Esophagus squamous epithelium (tissue), 5 donors: Measurements from ENCODE around the gene ABHD17A. TPM values are rescaled to one million over a fixed set of nuclear protein-coding genes. Genes with fewer than 3 reads are reported as not detected.

Experiments used
- DNase-seq: peaks from one replicate; lab custom pipeline; 2025; lab: John Stamatoyannopoulos, UW
- H3K27ac ChIP-seq, 4 donors: fragments of 200-600 bp; sonication (generic); one replicate each; pipeline ENCODE4 v1.5.1; 2016 to 2019; ENCODE audit warnings: mild to moderate bottlenecking in 1 of 4
- H3K27me3 ChIP-seq, 4 donors: fragments of 200-600 bp; sonication (generic); 1 replicate in 3 of 4; 2 replicates in 1 of 4; pipeline versions ENCODE4 v1.5.1 to v1.6.0; 2017 to 2021; ENCODE audit warnings: antibody characterized with exemption in 1 of 4
- H3K36me3 ChIP-seq, 3 donors: fragments of 200-600 bp; sonication (generic); one replicate each; pipeline ENCODE4 v1.5.1; 2016 to 2019
- H3K4me1 ChIP-seq, 3 donors: fragments of 200-600 bp; sonication (generic); one replicate each; pipeline ENCODE4 v1.5.1; 2017 to 2019
- H3K4me3 ChIP-seq, 4 donors: fragments of 200-600 bp; sonication (generic); 1 replicate in 3 of 4; 2 replicates in 1 of 4; pipeline ENCODE4 v1.5.1; 2016 to 2019; ENCODE audit warnings: mild to moderate bottlenecking in 2 of 4, moderate library complexity in 1 of 4
- H3K9me3 ChIP-seq, 3 donors: fragments of 200-600 bp; sonication (generic); one replicate each; pipeline ENCODE4 v1.5.1; 2016 to 2019
- CTCF ChIP-seq, 6 experiments: fragments of 450-650 bp in 4 of 6; fragments of 200-600 bp in 2 of 6; sonication (generic) in 2 of 6; IDR thresholded peaks; one replicate each; pipeline ENCODE4 v1.5.1; 2016 to 2019; ENCODE audit warnings: antibody characterized with exemption in 6 of 6, mild to moderate bottlenecking in 4 of 6, moderate library complexity in 4 of 6
- POLR2A ChIP-seq, 4 donors: fragments of 450-650 bp; IDR thresholded peaks; one replicate each; pipeline ENCODE4 v1.6.1; 2017; ENCODE audit warnings: antibody characterized with exemption in 4 of 4, mild to moderate bottlenecking in 4 of 4, moderate library complexity in 3 of 4
- WGBS, 2 donors: methylation state at CpG; one replicate each; pipeline ENCODE4 v1.1.5; 2018; 5-methylcytosine and 5-hydroxymethylcytosine counted together
- intact Hi-C: fragments of 100-400 bp; cut with DNase I; formaldehyde crosslinking; loops from one replicate; pipeline ENCODE4 v1.15.0; 2022
- total RNA-seq, 4 donors: library from RNA; depleted of rRNA; stranded (reverse); fragments of >200 nt; gene quantifications; one replicate each; pipeline ENCODE4 v1.1.0, GENCODE V29; 2016
- donor health status: DM: yes; HTN: yes; CAD: no.

The ABHD17A gene
- total RNA-seq, 4 donors from 2014 or later = 78.4 to 91.7 (median 82.9) TPM

- Histone ChIP-seq H3K27me3 (no peaks in the 10 kb centered on the region), H3K36me3 (peaks cover 0 to 45% (median 0%) of the 10 kb centered on the region in 3 donors), H3K27ac (peak overlapping the region; percentile 93 to 98 (median 96)), H3K4me3 (peak overlapping the region; percentile 69 to 99 (median 96)), H3K4me1 (peaks cover 38 to 60% (median 39%) of the 10 kb centered on the region in 3 donors), H3K9me3 (no peaks in the 10 kb centered on the region)
- TF ChIP-seq POLR2A (IDR thresholded peaks at IDR 0.05) (no peak), CTCF (IDR thresholded peaks at IDR 0.05) (no peak)
- intact Hi-C loops = no loop called here
- 3 to 4% methylated on average over 16 of the region's 16 CpGs for WGBS, 2 donors
- no peak for DNase-seq
These were observed 10.6 kb downstream of the ABHD17A start for GRCh38 chr19:1874554-1875185.

- Histone ChIP-seq H3K27ac (peak overlapping the region; percentile 82 to 97 (median 94)), H3K36me3 (peaks cover 0 to 38% (median 0%) of the 10 kb centered on the region in 3 donors), H3K27me3 (no peaks in the 10 kb centered on the region), H3K9me3 (no peaks in the 10 kb centered on the region), H3K4me1 (peaks cover 38 to 64% (median 39%) of the 10 kb centered on the region in 3 donors), H3K4me3 (peak overlapping the region in 3 of 4 donors; percentile 54 to 96 (median 96))
- DNase-seq = no peak
- intact Hi-C loops = no loop called here
- no peak for TF ChIP-seq CTCF (IDR thresholded peaks at IDR 0.05)
- TF ChIP-seq POLR2A (IDR thresholded peaks at IDR 0.05) = no peak
- 36 to 51% methylated on average over 22 to 23 of the region's 29 CpGs for WGBS, 2 donors
These were observed 11.5 kb downstream of the ABHD17A start for GRCh38 chr19:1873524-1874473.

GRCh38 chr19:1872807-1873523 is 12.3 kb downstream of the ABHD17A start:
- Histone ChIP-seq H3K36me3 (peaks cover 0 to 34% (median 0%) of the 10 kb centered on the region in 3 donors), H3K27me3 (no peaks in the 10 kb centered on the region), H3K4me1 (peaks cover 38 to 66% (median 39%) of the 10 kb centered on the region in 3 donors), H3K9me3 (no peaks in the 10 kb centered on the region), H3K27ac (peak overlapping the region; percentile 82 to 97 (median 94)), H3K4me3 (peak overlapping the region in 3 of 4 donors; percentile 54 to 96 (median 96))
- TF ChIP-seq CTCF (IDR thresholded peaks at IDR 0.05) (no peak), POLR2A (IDR thresholded peaks at IDR 0.05) (no peak)
- WGBS, 2 donors = 80% methylated on average over 1 of the region's 25 CpGs; no CpG with 5 or more reads in 1 of the 2 donors
- intact Hi-C loops = no loop called here
- no peak for DNase-seq

- Histone ChIP-seq H3K36me3 (peaks cover 0 to 34% (median 5%) of the 10 kb centered on the region in 3 donors), H3K9me3 (no peaks in the 10 kb centered on the region), H3K27ac (peak overlapping the region in 1 of 4 donors; percentile 97), H3K4me3 (no peak overlapping the region), H3K4me1 (peaks cover 35 to 59% (median 37%) of the 10 kb centered on the region in 3 donors), H3K27me3 (no peaks in the 10 kb centered on the region)
- 100% methylated on average over 2 of the region's 13 CpGs; no CpG with 5 or more reads in 1 of the 2 donors for WGBS, 2 donors
- intact Hi-C loops = no loop called here
- TF ChIP-seq POLR2A (IDR thresholded peaks at IDR 0.05) = no peak
- no peak for TF ChIP-seq CTCF (IDR thresholded peaks at IDR 0.05)
- no peak for DNase-seq
These were observed 13.7 kb downstream of the ABHD17A start for GRCh38 chr19:1871630-1872029.
